Neuronal stem cell (in vitro differentiated cells): ENCODE results near the gene ABHD2.

ENCODE experiments used
- DNase-seq: peaks from one replicate; pipeline ENCODE4 v3.0.0-alpha.2; 2013; ENCODE audit warnings: low spot score
- H2AFZ ChIP-seq: one replicate; pipeline ENCODE4 v1.6.1; 2013; ENCODE audit warnings: mild to moderate bottlenecking, low read length, inconsistent platforms
- H2AK5ac ChIP-seq: 2 replicates; pipeline ENCODE4 v1.6.1; 2013; ENCODE audit warnings: low read depth, mild to moderate bottlenecking, inconsistent platforms, low read length, moderate library complexity, mixed read lengths
- H2BK120ac ChIP-seq: 2 replicates; pipeline ENCODE4 v1.6.1; 2013; ENCODE audit warnings: low read depth, mild to moderate bottlenecking, inconsistent platforms, low read length, moderate library complexity, mixed read lengths
- H2BK12ac ChIP-seq: one replicate; pipeline ENCODE4 v1.6.1; 2013; ENCODE audit warnings: low read length, inconsistent platforms
- H2BK15ac ChIP-seq: 2 replicates; pipeline ENCODE4 v1.6.1; 2013; ENCODE audit warnings: mild to moderate bottlenecking, low read length, inconsistent platforms, mixed read lengths
- H2BK5ac ChIP-seq: one replicate; pipeline ENCODE4 v1.6.1; 2013; ENCODE audit warnings: inconsistent platforms, mild to moderate bottlenecking, low read length, moderate library complexity
- H3K14ac ChIP-seq: one replicate; pipeline ENCODE4 v1.6.1; 2013; ENCODE audit warnings: low read length, inconsistent platforms
- H3K18ac ChIP-seq: 2 replicates; pipeline ENCODE4 v1.6.1; 2013; ENCODE audit warnings: low read length, inconsistent platforms
- H3K23ac ChIP-seq: 2 replicates; pipeline ENCODE4 v1.6.1; 2013; ENCODE audit warnings: low read depth, mild to moderate bottlenecking, mixed read lengths, low read length, inconsistent platforms; ENCODE audit not compliant: poor library complexity
- H3K27ac ChIP-seq: replicated peaks from 3 replicates; pipeline ENCODE4 v1.5.1; 2013; ENCODE audit warnings: low read length, inconsistent platforms
- H3K27me3 ChIP-seq, 3 experiments: 2 replicates each; pipeline ENCODE4 v1.6.1; 2013; ENCODE audit warnings: low read length in 3 of 3, mild to moderate bottlenecking in 2 of 3, inconsistent platforms in 1 of 3, low read depth in 1 of 3, mixed read lengths in 1 of 3, moderate library complexity in 1 of 3; ENCODE audit not compliant: control insufficient read depth in 3 of 3, insufficient read depth in 3 of 3
- H3K36me3 ChIP-seq, 2 donors: replicated peaks in 1 of 2; 2 replicates each; pipeline ENCODE4 v1.6.1; 2013; ENCODE audit warnings: low read length in 2 of 2; ENCODE audit not compliant: control insufficient read depth in 2 of 2, insufficient read depth in 2 of 2
- H3K4ac ChIP-seq: 2 replicates; pipeline ENCODE4 v1.6.1; 2013; ENCODE audit warnings: inconsistent platforms, mild to moderate bottlenecking, low read length, moderate library complexity
- H3K4me1 ChIP-seq, 2 donors: 1 replicate in 1 of 2; 2 replicates in 1 of 2; pipeline ENCODE4 v1.6.1; 2013; ENCODE audit warnings: low read length in 2 of 2, low read depth in 1 of 2; ENCODE audit not compliant: control insufficient read depth in 2 of 2, insufficient read depth in 1 of 2
- H3K4me2 ChIP-seq: one replicate; pipeline ENCODE4 v1.6.1; 2013; ENCODE audit warnings: mild to moderate bottlenecking, low read length, inconsistent platforms; ENCODE audit not compliant: insufficient read depth, poor library complexity, severe bottlenecking
- H3K4me3 ChIP-seq, 2 donors: 2 replicates each; pipeline ENCODE4 v1.5.1; 2013; ENCODE audit warnings: low read length in 2 of 2, mild to moderate bottlenecking in 2 of 2, inconsistent platforms in 1 of 2, moderate library complexity in 1 of 2
- H3K79me1 ChIP-seq: one replicate; pipeline ENCODE4 v1.6.1; 2013; ENCODE audit warnings: low read depth, mild to moderate bottlenecking, inconsistent platforms, low read length, moderate library complexity
- H3K9ac ChIP-seq: one replicate; pipeline ENCODE4 v1.6.1; 2013; ENCODE audit warnings: mild to moderate bottlenecking, low read depth, low read length, inconsistent platforms; ENCODE audit not compliant: poor library complexity
- H3K9me3 ChIP-seq, 2 donors: replicated peaks in 1 of 2; 2 replicates each; pipeline versions ENCODE3 to v1.6.1; 2013; ENCODE audit warnings: low read length in 2 of 2, mild to moderate bottlenecking in 2 of 2, inconsistent platforms in 1 of 2, low read depth in 1 of 2, mixed read lengths in 1 of 2, moderate library complexity in 1 of 2; ENCODE audit not compliant: control insufficient read depth in 2 of 2, insufficient read depth in 1 of 2
- H4K8ac ChIP-seq: one replicate; pipeline ENCODE4 v1.6.1; 2013; ENCODE audit warnings: low read depth, mild to moderate bottlenecking, inconsistent platforms, low read length, moderate library complexity
- H4K91ac ChIP-seq: one replicate; pipeline ENCODE4 v1.6.1; 2013; ENCODE audit warnings: low read length, low read depth, mild to moderate bottlenecking, inconsistent platforms; ENCODE audit not compliant: poor library complexity
- WGBS, 2 donors: extraction: QIAGEN DNeasy Blood & Tissue Kit; methylation state at CpG; one replicate each; pipeline ENCODE4 v1.1.7; 2013; ENCODE audit warnings: missing lambda C conversion rate in 2 of 2, mixed read lengths in 1 of 2; ENCODE audit not compliant: insufficient read length in 2 of 2, insufficient replicate concordance in 1 of 2; ENCODE audit errors: extremely low coverage in 2 of 2; 5-methylcytosine and 5-hydroxymethylcytosine counted together

ABHD2 gene

GRCh38 chr15:89148126-89148525 lies 59.9 kb downstream of the ABHD2 start:
- H3K9ac ChIP-seq, result no peak overlapping the region
- no peak overlapping the region for H4K91ac ChIP-seq
- H2BK12ac ChIP-seq, result no peak overlapping the region
- H3K27ac ChIP-seq, result no peak overlapping the region
- peaks cover 5 to 16% of the 10 kb centered on the region in 2 donors for H3K36me3 ChIP-seq
- H3K79me1 ChIP-seq, result no peaks in the 10 kb centered on the region
- DNase-seq, result no peak
- H3K23ac ChIP-seq, result no peak overlapping the region
- H3K4me3 ChIP-seq, result no peak overlapping the region
- no peak overlapping the region for H3K14ac ChIP-seq
- no peak overlapping the region for H3K18ac ChIP-seq
- H2AFZ ChIP-seq, result no peak overlapping the region
- no peaks in the 10 kb centered on the region for H3K9me3 ChIP-seq
- H2BK120ac ChIP-seq, result no peak overlapping the region
- H3K4ac ChIP-seq, result no peak overlapping the region
- WGBS, 2 donors, result no CpG with 5 or more reads among the region's 2 CpGs
- H2BK15ac ChIP-seq, result no peak overlapping the region
- peaks cover 0 to 2% of the 10 kb centered on the region in 2 donors for H3K4me1 ChIP-seq
- H4K8ac ChIP-seq, result no peak overlapping the region
- H3K27me3 ChIP-seq, result no peaks in the 10 kb centered on the region
- no peak overlapping the region for H2BK5ac ChIP-seq
- no peak overlapping the region for H2AK5ac ChIP-seq
- no peak overlapping the region for H3K4me2 ChIP-seq

GRCh38 chr15:89149501-89150101 lies 61.3 kb downstream of the ABHD2 start:
- H2AK5ac ChIP-seq, result no peak overlapping the region
- H3K9ac ChIP-seq, result no peak overlapping the region
- H3K27ac ChIP-seq, result no peak overlapping the region
- peak overlapping the region; percentile 80 for H3K4ac ChIP-seq
- H3K23ac ChIP-seq, result no peak overlapping the region
- no peak overlapping the region for H3K4me2 ChIP-seq
- H3K18ac ChIP-seq, result no peak overlapping the region
- H2BK12ac ChIP-seq, result no peak overlapping the region
- WGBS, 2 donors, result no CpG with 5 or more reads among the region's 7 CpGs
- H2BK15ac ChIP-seq, result no peak overlapping the region
- no peak overlapping the region for H2AFZ ChIP-seq
- no peak overlapping the region for H3K14ac ChIP-seq
- no peaks in the 10 kb centered on the region for H3K79me1 ChIP-seq
- peaks cover 0 to 2% of the 10 kb centered on the region in 2 donors for H3K4me1 ChIP-seq
- no peaks in the 10 kb centered on the region for H3K27me3 ChIP-seq
- H2BK120ac ChIP-seq, result no peak overlapping the region
- H4K8ac ChIP-seq, result no peak overlapping the region
- no peaks in the 10 kb centered on the region for H3K9me3 ChIP-seq
- no peak for DNase-seq
- no peak overlapping the region for H2BK5ac ChIP-seq
- H3K4me3 ChIP-seq, result no peak overlapping the region
- no peak overlapping the region for H4K91ac ChIP-seq
- H3K36me3 ChIP-seq, result peaks cover 5 to 29% of the 10 kb centered on the region in 2 donors

GRCh38 chr15:89150287-89150686 lies 62.0 kb downstream of the ABHD2 start:
- Histone ChIP-seq H3K9ac (no peak overlapping the region), H3K4me1 (peaks cover 0 to 2% of the 10 kb centered on the region in 2 donors), H2BK5ac (no peak overlapping the region), H3K23ac (no peak overlapping the region), H4K91ac (no peak overlapping the region), H3K79me1 (no peaks in the 10 kb centered on the region), H2BK12ac (no peak overlapping the region), H2BK120ac (no peak overlapping the region), H2AK5ac (no peak overlapping the region), H3K36me3 (peaks cover 6 to 34% of the 10 kb centered on the region in 2 donors), H3K18ac (no peak overlapping the region), H2BK15ac (no peak overlapping the region), H3K27ac (no peak overlapping the region), H3K4me2 (no peak overlapping the region), H3K4me3 (no peak overlapping the region), H4K8ac (no peak overlapping the region), H3K4ac (no peak overlapping the region), H3K9me3 (no peaks in the 10 kb centered on the region), H3K27me3 (no peaks in the 10 kb centered on the region), H3K14ac (no peak overlapping the region), H2AFZ (no peak overlapping the region)
- WGBS, 2 donors, result no CpG with 5 or more reads among the region's 3 CpGs
- no peak for DNase-seq

DNA sequence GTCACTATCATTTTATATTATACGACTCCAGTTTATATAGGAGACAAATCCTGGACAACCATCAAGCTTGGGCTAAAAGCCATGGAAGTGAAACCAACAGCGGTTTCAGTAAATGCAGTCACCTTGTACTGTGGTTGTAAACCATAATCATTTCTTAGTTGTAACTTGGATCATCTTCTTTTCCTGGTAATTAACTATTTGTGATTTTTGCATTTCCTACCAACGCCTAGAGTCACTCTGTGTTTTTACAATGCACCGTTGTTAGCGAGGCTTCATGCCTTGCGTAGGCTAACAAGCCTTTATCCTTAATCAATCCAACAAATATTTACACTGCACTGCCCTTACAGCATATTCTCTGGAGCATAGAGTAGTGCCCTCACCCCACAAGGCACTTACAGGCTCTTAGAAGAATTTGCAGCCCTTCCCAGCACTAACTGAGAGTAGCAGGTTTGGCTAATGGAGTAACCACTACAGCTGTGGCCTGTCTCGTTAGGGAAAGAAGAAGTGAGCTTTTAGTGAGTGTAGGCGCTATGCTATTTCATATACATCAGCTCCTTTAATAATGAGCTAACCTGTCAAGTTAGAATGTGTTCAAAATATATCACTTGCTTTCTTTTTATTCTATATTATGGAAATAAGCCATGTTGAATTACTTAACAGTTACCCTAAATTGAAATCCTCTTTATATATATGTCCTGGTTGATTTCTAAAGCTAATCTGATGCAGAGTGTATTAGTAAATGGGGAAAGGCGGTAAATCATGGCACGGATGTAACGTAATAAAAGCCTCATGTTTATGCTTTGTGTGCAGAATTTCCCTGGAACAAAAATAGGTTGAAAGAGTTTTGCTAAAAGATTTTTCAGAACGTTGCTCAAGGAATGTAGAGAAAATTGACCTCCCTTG lies 62.8 kb downstream of the ABHD2 start:
- Histone ChIP-seq H3K79me1 (no peaks in the 10 kb centered on the region), H3K4me3 (no peak overlapping the region), H2AK5ac (no peak overlapping the region), H3K9me3 (no peaks in the 10 kb centered on the region), H4K8ac (no peak overlapping the region), H3K27me3 (no peaks in the 10 kb centered on the region), H3K4me1 (peaks cover 0 to 2% of the 10 kb centered on the region in 2 donors), H3K18ac (no peak overlapping the region), H2BK15ac (no peak overlapping the region), H3K23ac (no peak overlapping the region), H2AFZ (no peak overlapping the region), H2BK5ac (no peak overlapping the region), H3K14ac (no peak overlapping the region), H2BK12ac (no peak overlapping the region), H3K9ac (no peak overlapping the region), H4K91ac (no peak overlapping the region), H3K4ac (no peak overlapping the region), H2BK120ac (no peak overlapping the region), H3K4me2 (no peak overlapping the region), H3K27ac (no peak overlapping the region), H3K36me3 (peaks cover 12 to 40% of the 10 kb centered on the region in 2 donors)
- DNase-seq, result no peak
- WGBS, 2 donors, result no CpG with 5 or more reads among the region's 12 CpGs
